ENCODE measurements around the gene DMP1.

GRCh38 chr4:87688316-87688715 lies 38.2 kb downstream of the DMP1 start:
- no peak for TF ChIP-seq CTCF (conservative IDR thresholded peaks at IDR 0.05)
- no peak for TF ChIP-seq EZH2 (IDR thresholded peaks at IDR 0.05; ENCODE audit: low read depth)
